DND-41 (cell line): Measurements from ENCODE around the gene YEATS2.
"Not testable (repeated sequence)": the region's sequence is repeated elsewhere in the genome, so short reads cannot be mapped to it uniquely, and the experiment has no call there.

Source experiments
- ATAC-seq: fragments of 200-7000 bp; cut with Tn5 transposase; 3 replicates; pipeline ENCODE4 v1.9.1; 2021; ENCODE audit warnings: low read depth; ENCODE audit not compliant: insufficient read depth
- DNase-seq: peaks from one replicate; pipeline ENCODE4 v3.0.0-alpha.2; 2020
- H2AFZ ChIP-seq: 2 replicates; pipeline ENCODE4 v1.6.0; 2012; ENCODE audit warnings: low read depth, low read length
- H3K27ac ChIP-seq: 2 replicates; pipeline ENCODE4 v1.5.1; 2012; ENCODE audit warnings: low read length, inconsistent platforms
- H3K27me3 ChIP-seq: fragments of 200-600 bp; sonication (generic); 2 replicates; pipeline ENCODE4 v1.6.0; 2012; ENCODE audit warnings: low read length, mild to moderate bottlenecking, inconsistent platforms; ENCODE audit not compliant: insufficient read depth, poor library complexity
- H3K36me3 ChIP-seq: 2 replicates; pipeline ENCODE4 v1.5.1; 2012; ENCODE audit warnings: low read length, inconsistent platforms; ENCODE audit not compliant: insufficient read depth
- H3K4me1 ChIP-seq: 2 replicates; pipeline ENCODE4 v1.5.1; 2012; ENCODE audit warnings: mild to moderate bottlenecking, low read length; ENCODE audit not compliant: insufficient read depth
- H3K4me2 ChIP-seq: 2 replicates; pipeline ENCODE4 v1.6.0; 2012; ENCODE audit warnings: mild to moderate bottlenecking, moderate library complexity, low read length, inconsistent platforms; ENCODE audit not compliant: insufficient read depth
- H3K4me3 ChIP-seq, 2 experiments: fragments of 200-600 bp in 1 of 2; shearing (Covaris generic) in 1 of 2; 2 replicates each; pipeline ENCODE4 v1.5.1; 2012 to 2016; ENCODE audit warnings: inconsistent platforms in 2 of 2, low read length in 2 of 2, mild to moderate bottlenecking in 2 of 2, low read depth in 1 of 2, moderate library complexity in 1 of 2
- H3K79me2 ChIP-seq: 2 replicates; pipeline ENCODE4 v1.6.0; 2012; ENCODE audit warnings: low read length, inconsistent platforms; ENCODE audit not compliant: insufficient read depth
- H3K9ac ChIP-seq: 2 replicates; pipeline ENCODE4 v1.6.0; 2012; ENCODE audit warnings: low read depth, mild to moderate bottlenecking, inconsistent platforms, low read length, moderate library complexity
- H3K9me3 ChIP-seq: 2 replicates; pipeline ENCODE4 v1.5.1; 2012; ENCODE audit warnings: low read length, moderate library complexity, mild to moderate bottlenecking, inconsistent platforms; ENCODE audit not compliant: insufficient read depth, severe bottlenecking
- H4K20me1 ChIP-seq: 2 replicates; pipeline ENCODE4 v1.6.0; 2012; ENCODE audit warnings: low read length; ENCODE audit not compliant: insufficient read depth
- CTCF ChIP-seq: IDR thresholded peaks from 2 replicates; pipeline ENCODE4 v1.5.1; 2012; ENCODE audit warnings: borderline replicate concordance, low read length, moderate library complexity, mild to moderate bottlenecking; ENCODE audit not compliant: poor library complexity, severe bottlenecking; ENCODE audit errors: extremely low read depth
- EZH2 ChIP-seq: IDR thresholded peaks from 3 replicates; pipeline ENCODE4 v1.6.1; 2012; ENCODE audit warnings: borderline replicate concordance, low read depth, mild to moderate bottlenecking, moderate library complexity, low read length, inconsistent platforms; ENCODE audit not compliant: severe bottlenecking

The YEATS2 gene

GRCh38 chr3:183782576-183783276, 85.1 kb downstream of the YEATS2 start:
- DNase-seq (no peak), ATAC-seq (no peak)
- Histone ChIP-seq H3K9me3 (no peaks in the 10 kb centered on the region), H3K4me3 (no peak overlapping the region), H4K20me1 (no peaks in the 10 kb centered on the region), H3K79me2 (peaks cover 9% of the 10 kb centered on the region), H3K9ac (no peak overlapping the region), H3K36me3 (peaks cover 82% of the 10 kb centered on the region), H2AFZ (no peak overlapping the region), H3K4me2 (no peak overlapping the region), H3K27me3 (no peaks in the 10 kb centered on the region), H3K27ac (no peak overlapping the region), H3K4me1 (no peaks in the 10 kb centered on the region)
- no peak for TF ChIP-seq EZH2
- no peak for TF ChIP-seq CTCF

DNA sequence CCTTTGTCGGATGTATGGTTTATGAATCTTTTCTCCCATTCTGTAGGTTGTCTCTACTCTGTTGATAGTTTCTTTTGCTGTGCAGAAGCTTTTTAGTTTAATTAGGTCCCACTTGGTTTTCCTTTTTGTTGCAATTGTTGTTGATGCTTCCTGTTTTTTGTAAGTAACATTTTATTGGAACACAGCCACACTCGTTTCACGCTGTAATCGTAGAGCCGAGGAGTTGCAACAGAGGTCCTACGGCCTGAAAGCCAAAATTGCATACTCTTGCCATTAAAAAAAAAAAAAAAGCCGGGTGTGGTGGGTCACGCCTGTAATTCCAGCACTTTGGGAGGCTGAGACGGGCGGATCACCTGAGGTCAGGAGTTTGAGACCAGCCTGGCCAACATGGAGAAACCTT, 86.9 kb downstream of the YEATS2 start:
- DNase-seq, H3K4me1 ChIP-seq, H3K4me3 ChIP-seq, H3K9me3 ChIP-seq, H3K27me3 ChIP-seq, H2AFZ ChIP-seq, H3K27ac ChIP-seq, ATAC-seq, H3K9ac ChIP-seq, H3K79me2 ChIP-seq, H4K20me1 ChIP-seq, H3K4me2 ChIP-seq: not testable (repeated sequence)
- H3K36me3 ChIP-seq, result peaks cover 81% of the 10 kb centered on the region

DNA sequence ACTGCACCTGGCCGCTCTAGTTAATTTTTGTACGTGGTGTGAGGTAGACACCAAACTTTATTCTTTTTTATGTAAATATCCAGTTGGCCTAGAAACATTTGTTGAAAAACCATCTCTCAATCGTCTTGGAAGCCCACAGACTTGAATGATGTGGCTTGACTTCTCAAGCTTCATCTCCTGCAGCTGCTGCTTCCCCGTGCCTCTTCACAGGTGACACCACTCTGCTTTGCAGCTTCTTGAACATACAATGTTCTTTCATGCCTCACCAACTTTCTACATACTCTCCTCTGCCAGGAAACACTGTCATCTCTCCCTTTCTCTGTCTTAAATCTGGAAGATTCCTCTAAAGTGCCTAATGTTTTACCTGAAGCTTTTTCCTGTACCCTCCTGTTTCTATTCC, 92.2 kb downstream of the YEATS2 start:
- peaks cover 88% of the 10 kb centered on the region for H3K36me3 ChIP-seq

DNA sequence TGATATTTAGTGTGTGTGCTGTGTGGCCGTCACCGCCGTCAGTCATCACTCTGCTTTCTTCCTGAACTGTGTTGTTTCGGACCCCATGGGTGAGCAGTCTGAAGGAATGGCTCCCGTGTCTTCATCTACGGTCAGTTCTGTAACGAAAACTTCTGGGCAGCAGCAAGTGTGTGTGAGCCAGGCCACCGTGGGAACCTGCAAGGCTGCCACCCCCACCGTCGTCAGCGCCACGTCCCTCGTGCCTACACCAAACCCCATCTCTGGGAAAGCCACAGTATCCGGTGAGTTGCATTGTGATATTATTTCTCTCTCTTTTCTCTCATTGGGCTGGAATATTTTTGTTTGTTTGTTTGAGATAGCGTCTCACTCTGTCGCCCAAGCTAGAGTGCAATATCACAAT, 93.1 kb downstream of the YEATS2 start:
- H3K9me3 ChIP-seq, result no peaks in the 10 kb centered on the region
- no peaks in the 10 kb centered on the region for H3K27me3 ChIP-seq
- H2AFZ ChIP-seq, result no peak overlapping the region
- no peaks in the 10 kb centered on the region for H3K4me1 ChIP-seq
- H3K79me2 ChIP-seq, result no peaks in the 10 kb centered on the region
- no peak for ATAC-seq
- no peak overlapping the region for H3K4me3 ChIP-seq
- H3K9ac ChIP-seq, result no peak overlapping the region
- peaks cover 87% of the 10 kb centered on the region for H3K36me3 ChIP-seq
- no peak overlapping the region for H3K27ac ChIP-seq
- no peak for TF ChIP-seq EZH2
- no peak for TF ChIP-seq CTCF
- H3K4me2 ChIP-seq, result no peak overlapping the region
- H4K20me1 ChIP-seq, result peaks cover 6% of the 10 kb centered on the region; the same call in 1 of the 2 replicates
- DNase-seq, result no peak

More for the DNA sequence above, 92.2 kb downstream of the YEATS2 start:
- no peaks in the 10 kb centered on the region for H3K27me3 ChIP-seq
- TF ChIP-seq EZH2 (no peak), CTCF (no peak)
- H4K20me1 ChIP-seq, result peaks cover 6% of the 10 kb centered on the region; the same call in 1 of the 2 replicates
- H3K9ac ChIP-seq, result no peak overlapping the region
- H2AFZ ChIP-seq, result no peak overlapping the region
- no peak for DNase-seq
- H3K4me2 ChIP-seq, result no peak overlapping the region
- no peak for ATAC-seq
- no peaks in the 10 kb centered on the region for H3K4me1 ChIP-seq
- no peaks in the 10 kb centered on the region for H3K79me2 ChIP-seq
- H3K27ac ChIP-seq, result no peak overlapping the region
- H3K9me3 ChIP-seq, result no peaks in the 10 kb centered on the region
- H3K4me3 ChIP-seq, result no peak overlapping the region
